H1 (cell line): ENCODE results near the gene RBP3. TPM values are rescaled to one million over a fixed set of nuclear protein-coding genes. Genes with fewer than 3 reads are reported as not detected.

Experiments
- CTCF ChIA-PET: fragments of 300-600 bp; sonication (Branson Sonifier 250); formaldehyde crosslinking; loops from one replicate; lab custom pipeline; 2021; ENCODE audit not compliant: partially characterized antibody; lab: Charles Lee
- POLR2A ChIA-PET: fragments of 300-600 bp; sonication (Branson Sonifier 250); formaldehyde crosslinking; loops from one replicate; lab custom pipeline; 2021; ENCODE audit warnings: inconsistent platforms; ENCODE audit not compliant: partially characterized antibody; lab: Charles Lee
- DNase-seq, 2 experiments: peaks; one replicate each; pipeline versions ENCODE4 v3.0.0 to v3.0.0-alpha.2; 2010 to 2022; ENCODE audit warnings: low spot score in 2 of 2, low read depth in 1 of 2, mixed read lengths in 1 of 2
- FAIRE-seq: peaks from 2 replicates; lab custom pipeline; 2011; peaks lifted over from hg19 to GRCh38; lab: Jason Lieb, UNC
- H2AFZ ChIP-seq: 2 replicates; pipeline ENCODE4 v1.8.1; 2012; ENCODE audit warnings: low read length, inconsistent platforms
- H2AK5ac ChIP-seq: 2 replicates; pipeline ENCODE4 v1.6.1; 2013; ENCODE audit warnings: low read depth, low read length
- H2BK120ac ChIP-seq: replicated peaks from 2 replicates; pipeline ENCODE3; 2013; ENCODE audit warnings: low read depth, low read length, inconsistent platforms
- H2BK12ac ChIP-seq: 2 replicates; pipeline ENCODE4 v1.6.1; 2013; ENCODE audit warnings: low read depth, low read length
- H2BK15ac ChIP-seq: 2 replicates; pipeline ENCODE4 v1.6.1; 2013; ENCODE audit warnings: low read length
- H2BK20ac ChIP-seq: 2 replicates; pipeline ENCODE4 v1.6.1; 2013; ENCODE audit warnings: low read length
- H2BK5ac ChIP-seq: 2 replicates; pipeline ENCODE4 v1.6.1; 2013; ENCODE audit warnings: low read depth, low read length
- H3K14ac ChIP-seq: 2 replicates; pipeline ENCODE4 v1.6.1; 2013; ENCODE audit warnings: inconsistent platforms; ENCODE audit not compliant: insufficient read length
- H3K18ac ChIP-seq: 2 replicates; pipeline ENCODE4 v1.6.1; 2013; ENCODE audit warnings: low read length; ENCODE audit errors: extremely low read depth
- H3K23ac ChIP-seq: 2 replicates; pipeline ENCODE4 v1.6.1; 2013; ENCODE audit warnings: inconsistent platforms; ENCODE audit not compliant: insufficient read length
- H3K23me2 ChIP-seq: 2 replicates; pipeline ENCODE4 v1.6.1; 2013; ENCODE audit warnings: low read depth, low read length
- H3K27ac ChIP-seq: 2 replicates; pipeline ENCODE4 v1.6.1; 2011; ENCODE audit warnings: low read depth, low read length, inconsistent platforms
- H3K27me3 ChIP-seq, 4 experiments: replicated peaks in 1 of 4; 1 replicate in 1 of 4; 2 replicates in 3 of 4; pipeline versions ENCODE4 v1.6.1 to v1.8.1; 2011 to 2013; ENCODE audit warnings: low read length in 3 of 4, mild to moderate bottlenecking in 3 of 4, inconsistent platforms in 2 of 4, mixed read lengths in 2 of 4, moderate library complexity in 1 of 4; ENCODE audit not compliant: control insufficient read depth in 3 of 4, insufficient read depth in 3 of 4; ENCODE audit errors: extremely low read depth in 1 of 4
- H3K36me3 ChIP-seq, 4 experiments: 2 replicates each; pipeline versions ENCODE4 v1.6.1 to v1.8.1; 2011 to 2013; ENCODE audit warnings: mild to moderate bottlenecking in 4 of 4, low read length in 3 of 4, moderate library complexity in 2 of 4, control low read depth in 1 of 4, inconsistent platforms in 1 of 4; ENCODE audit not compliant: insufficient read depth in 4 of 4, control insufficient read depth in 2 of 4
- H3K4ac ChIP-seq: replicated peaks from 2 replicates; pipeline ENCODE3; 2013; ENCODE audit warnings: low read length, low read depth, mixed read lengths, inconsistent platforms; ENCODE audit not compliant: insufficient read length
- H3K4me1 ChIP-seq, 4 experiments: replicated peaks in 1 of 4; 1 replicate in 1 of 4; 2 replicates in 3 of 4; pipeline versions ENCODE4 v1.6.1 to v1.8.1; 2011 to 2013; ENCODE audit warnings: low read length in 3 of 4, inconsistent platforms in 2 of 4, mixed read lengths in 1 of 4; ENCODE audit not compliant: insufficient read depth in 4 of 4, control insufficient read depth in 3 of 4
- H3K4me2 ChIP-seq, 2 experiments: 2 replicates each; pipeline versions ENCODE4 v1.6.1 to v1.8.1; 2011 to 2013; ENCODE audit warnings: low read depth in 2 of 2, low read length in 2 of 2, control low read depth in 1 of 2, inconsistent platforms in 1 of 2, mild to moderate bottlenecking in 1 of 2; ENCODE audit not compliant: insufficient read depth in 1 of 2
- H3K4me3 ChIP-seq, 4 experiments: fragments of 200-600, 300-600 bp in 1 of 4; sonication (generic), shearing (Covaris generic), sonication (Bioruptor Twin) in 1 of 4; 2 replicates each; pipeline versions ENCODE4 v1.5.1 to v1.8.1; 2011 to 2016; ENCODE audit warnings: low read length in 4 of 4, low read depth in 3 of 4, control low read depth in 2 of 4, inconsistent platforms in 2 of 4, mild to moderate bottlenecking in 2 of 4, mixed read lengths in 1 of 4, moderate library complexity in 1 of 4; ENCODE audit not compliant: insufficient read depth in 2 of 4; ENCODE audit errors: extremely low read depth in 1 of 4
- H3K56ac ChIP-seq: replicated peaks from 2 replicates; pipeline ENCODE3; 2013; ENCODE audit warnings: low read depth, mild to moderate bottlenecking, mixed read lengths, low read length, inconsistent platforms; ENCODE audit not compliant: insufficient read length
- H3K79me1 ChIP-seq: 2 replicates; pipeline ENCODE4 v1.6.1; 2013; ENCODE audit warnings: low read depth, low read length, control low read depth
- H3K79me2 ChIP-seq, 2 experiments: 2 replicates each; pipeline versions ENCODE4 v1.6.1 to v1.8.1; 2012 to 2013; ENCODE audit warnings: low read length in 2 of 2, mild to moderate bottlenecking in 2 of 2, inconsistent platforms in 1 of 2; ENCODE audit not compliant: insufficient read depth in 2 of 2, control insufficient read depth in 1 of 2
- H3K9ac ChIP-seq, 4 experiments: replicated peaks in 1 of 4; 1 replicate in 1 of 4; 2 replicates in 3 of 4; pipeline versions ENCODE4 v1.6.1 to v1.8.1; 2011 to 2013; ENCODE audit warnings: low read depth in 3 of 4, low read length in 3 of 4, control low read depth in 2 of 4, mild to moderate bottlenecking in 2 of 4, moderate library complexity in 2 of 4, inconsistent platforms in 1 of 4; ENCODE audit errors: extremely low read depth in 1 of 4
- H3K9me3 ChIP-seq, 2 experiments: 2 replicates each; pipeline versions ENCODE4 v1.6.1 to v1.8.1; 2012 to 2013; ENCODE audit warnings: mild to moderate bottlenecking in 2 of 2, moderate library complexity in 2 of 2, control low read depth in 1 of 2, inconsistent platforms in 1 of 2, low read depth in 1 of 2, low read length in 1 of 2, mixed read lengths in 1 of 2; ENCODE audit not compliant: insufficient read depth in 2 of 2
- H4K20me1 ChIP-seq, 2 experiments: replicated peaks in 1 of 2; 2 replicates each; pipeline versions ENCODE3 to v1.8.1; 2011 to 2013; ENCODE audit warnings: inconsistent platforms in 2 of 2, low read length in 2 of 2, mild to moderate bottlenecking in 1 of 2; ENCODE audit not compliant: insufficient read depth in 2 of 2, control insufficient read depth in 1 of 2
- H4K5ac ChIP-seq: 2 replicates; pipeline ENCODE4 v1.6.1; 2013; ENCODE audit warnings: low read length, low read depth, mixed read lengths, inconsistent platforms; ENCODE audit not compliant: insufficient read length
- H4K8ac ChIP-seq: 2 replicates; pipeline ENCODE4 v1.8.0; 2013; ENCODE audit warnings: mild to moderate bottlenecking, moderate library complexity, low read length, inconsistent platforms; ENCODE audit not compliant: insufficient read depth; ENCODE audit errors: extremely low read depth
- H4K91ac ChIP-seq: replicated peaks from 2 replicates; pipeline ENCODE3; 2013; ENCODE audit warnings: low read length, mixed read lengths, inconsistent platforms; ENCODE audit not compliant: insufficient read length
- ATF2 ChIP-seq: IDR thresholded peaks from 2 replicates; pipeline ENCODE4 v1.6.1; 2012; ENCODE audit warnings: low read length, inconsistent platforms
- CEBPB ChIP-seq: IDR thresholded peaks from 2 replicates; pipeline ENCODE4 v1.6.1; 2012; ENCODE audit warnings: low read depth, low read length
- EZH2 ChIP-seq: fragments of 200-600 bp; sonication (generic); IDR thresholded peaks from 2 replicates; pipeline ENCODE4 v1.7.1; 2012; ENCODE audit warnings: low read depth, mild to moderate bottlenecking, moderate library complexity, low read length, inconsistent platforms; ENCODE audit not compliant: severe bottlenecking
- HDAC6 ChIP-seq: IDR thresholded peaks from one replicate; pipeline ENCODE4 v1.7.1; 2012; ENCODE audit warnings: low read depth, mild to moderate bottlenecking, inconsistent platforms, low read length, moderate library complexity
- KDM1A ChIP-seq: fragments of 200-600, 300-600 bp; sonication (generic); IDR thresholded peaks from 2 replicates; pipeline ENCODE4 v1.7.1; 2016; ENCODE audit warnings: mild to moderate bottlenecking, low read length, borderline replicate concordance
- KDM5A ChIP-seq: fragments of 200-600 bp; IDR thresholded peaks from 2 replicates; pipeline ENCODE4 v1.7.1; 2012; ENCODE audit warnings: mild to moderate bottlenecking, low read length, inconsistent platforms, mixed read lengths
- WGBS, 2 experiments: shearing (Covaris generic) in 1 of 2; methylation state at CpG; one replicate each; pipeline versions ENCODE4 v1.1.6 to v1.1.7; 2013 to 2015; ENCODE audit warnings: low lambda C conversion rate in 2 of 2, mixed read lengths in 2 of 2, inconsistent platforms in 1 of 2, low coverage in 1 of 2, missing lambda C conversion rate in 1 of 2; ENCODE audit not compliant: insufficient replicate concordance in 2 of 2, insufficient coverage in 1 of 2, insufficient read length in 1 of 2; ENCODE audit errors: extremely low coverage in 1 of 2, missing lambda C conversion rate in 1 of 2; 5-methylcytosine and 5-hydroxymethylcytosine counted together
- polyA plus RNA-seq, 7 experiments: library from polyadenylated mRNA; depleted of rRNA in 3 of 7; stranded (reverse) in 5 of 7; unstranded in 2 of 7; fragments of >200 nt in 5 of 7; fragments of 200-250 nt in 2 of 7; gene quantifications; 1 replicate in 5 of 7; 2 replicates in 1 of 7; 4 replicates in 1 of 7; pipeline versions ENCODE4 v1.2.1 to v1.2.3, GENCODE V29; 2011 to 2013; ENCODE audit warnings: missing spikeins in 2 of 7, mixed read lengths in 2 of 7
- total RNA-seq: library from RNA; stranded (reverse); fragmentation: NEBNext Ultra II Directional; extraction: Animal tissue kit (Norgen Biotek cat#: 25700); gene quantifications from 2 replicates; pipeline ENCODE4 v1.2.1, GENCODE V29; 2021

RBP3 gene
- total and polyA plus RNA-seq, 2 of the 8 experiments (the other 6 are each of a cell fraction or from before 2014, with no cell fraction given), result not detected

- Histone ChIP-seq H2AK5ac (no peak overlapping the region), H3K18ac (no peak overlapping the region), H3K9ac (no peak overlapping the region), H4K5ac (no peak overlapping the region), H2AFZ (no peak overlapping the region), H4K8ac (peak overlapping the region; percentile 63; the same call in 1 of the 2 replicates), H3K79me2 (no peaks in the 10 kb centered on the region), H3K9me3 (no peaks in the 10 kb centered on the region), H3K4me2 (no peak overlapping the region), H4K91ac (no peak overlapping the region), H3K4me1 (no peaks in the 10 kb centered on the region; a peak in 2 of 7 replicates), H2BK120ac (no peak overlapping the region), H2BK15ac (no peak overlapping the region), H3K23ac (no peak overlapping the region), H3K4ac (no peak overlapping the region), H3K36me3 (no peaks in the 10 kb centered on the region), H3K27ac (no peak overlapping the region), H2BK20ac (no peak overlapping the region), H4K20me1 (no peaks in the 10 kb centered on the region), H3K27me3 (no peaks in the 10 kb centered on the region; a peak in 1 of 7 replicates), H3K56ac (no peak overlapping the region), H2BK12ac (no peak overlapping the region), H3K79me1 (no peaks in the 10 kb centered on the region), H2BK5ac (no peak overlapping the region), H3K23me2 (no peaks in the 10 kb centered on the region), H3K4me3 (no peak overlapping the region), H3K14ac (no peak overlapping the region)
- no peak for DNase-seq
- no peak for FAIRE-seq
- ChIA-PET CTCF (interaction anchor here (0.6 to 14.6 kb wide), 6 partner anchors 10 to 39 kb away, joined by 3 to 132 read pairs (median 4); no protein-coding TSS in a partner anchor), POLR2A (no interaction called here)
- WGBS, 2 experiments, result 91% methylated on average over 39 of the region's 39 CpGs; no CpG with 5 or more reads in 1 of the 2 experiments
- TF ChIP-seq CEBPB, result no peak
- TF ChIP-seq KDM1A, result no peak
- TF ChIP-seq EZH2, result no peak
- no peak for TF ChIP-seq ATF2
- TF ChIP-seq HDAC6, result no peak
- no peak for TF ChIP-seq KDM5A
Measured at GRCh38 chr10:47350671-47351640, 2.8 kb downstream of the RBP3 start.
